HG02759 (cell line): ENCODE results near the gene ZNF630.
"Not testable (repeated sequence)": the region's sequence is repeated elsewhere in the genome, so short reads cannot be mapped to it uniquely, and the experiment has no call there.

Source experiments
- ATAC-seq: cut with Tn5 transposase; IDR thresholded peaks from one replicate; pipeline ENCODE4 v1.9.1; 2021; ENCODE audit warnings: mild to moderate bottlenecking, moderate library complexity; ENCODE audit not compliant: unreplicated experiment

The ZNF630 gene

GRCh38 chrX:48071064-48071985 lies at the start of gene ZNF630:
Gene ZNF630, minus strand, starts transcription at chrX:48071640. Its CDS starts 4,754 bp downstream, at chrX:48066886.
- ATAC-seq = peak; percentile 88

DNA sequence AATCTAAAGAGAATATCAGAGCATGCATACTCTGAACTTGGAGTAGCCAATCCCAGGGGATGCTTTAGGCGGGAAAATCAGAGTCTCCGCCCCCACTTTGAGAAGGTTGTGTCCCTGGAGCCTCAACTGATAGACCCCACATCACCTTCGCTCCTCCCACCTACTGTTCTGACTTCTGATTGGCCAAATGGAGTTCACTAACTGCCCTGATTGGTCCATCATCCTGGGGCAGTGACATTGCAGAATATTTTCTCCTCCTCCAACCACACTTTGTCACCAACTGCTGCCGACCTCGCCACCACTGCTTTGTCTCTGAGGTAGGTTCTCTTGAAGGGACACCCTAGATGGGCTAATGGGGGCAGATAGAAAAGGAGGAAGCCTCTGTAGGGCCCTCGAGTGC lies 36.3 kb upstream of the ZNF630 start:
- ATAC-seq = no peak

DNA sequence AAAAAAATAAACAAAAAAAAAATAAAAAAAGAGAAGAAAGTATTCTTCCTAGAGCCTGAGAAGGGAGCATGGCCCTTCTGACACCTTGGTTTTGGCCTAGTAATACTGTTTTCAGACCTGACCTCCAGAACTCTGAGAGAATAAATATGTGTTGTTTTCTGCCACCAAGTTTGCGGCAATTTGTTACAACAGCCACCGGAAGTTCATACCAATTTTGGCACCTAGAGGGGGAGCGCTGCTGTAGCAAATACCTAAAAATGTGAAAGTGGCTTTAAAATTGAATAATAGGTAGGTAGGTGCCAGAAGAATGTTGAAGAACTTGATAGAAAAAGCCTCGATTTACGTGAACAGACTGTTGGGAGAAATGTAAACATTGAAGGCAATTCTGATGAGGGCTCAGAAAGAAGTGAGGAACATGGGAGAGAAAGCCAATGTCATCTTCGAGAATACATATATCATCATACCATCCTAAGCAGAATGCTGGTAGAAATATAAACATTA lies 31.5 kb upstream of the ZNF630 start:
- ATAC-seq = no peak

DNA sequence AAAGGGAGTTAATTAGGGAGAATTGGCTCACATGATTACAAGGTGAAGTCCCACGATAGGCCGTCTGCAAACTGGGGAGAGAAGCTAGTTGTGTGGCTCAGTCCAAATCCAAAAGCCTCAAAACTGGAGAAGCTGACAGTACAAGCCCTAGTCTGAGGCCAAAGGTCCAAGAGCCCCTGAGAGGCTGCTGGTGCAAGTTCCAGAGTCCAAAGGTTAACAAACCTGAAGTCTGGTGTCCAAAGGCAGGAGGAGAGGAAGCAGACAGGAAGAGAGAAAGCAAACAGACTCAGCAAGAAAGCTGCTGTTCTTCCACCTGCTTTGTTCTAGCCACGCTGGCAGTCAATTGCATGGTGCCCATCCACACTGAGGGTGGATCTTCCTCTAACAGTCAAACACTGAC lies 30.0 kb upstream of the ZNF630 start:
- no peak for ATAC-seq

DNA sequence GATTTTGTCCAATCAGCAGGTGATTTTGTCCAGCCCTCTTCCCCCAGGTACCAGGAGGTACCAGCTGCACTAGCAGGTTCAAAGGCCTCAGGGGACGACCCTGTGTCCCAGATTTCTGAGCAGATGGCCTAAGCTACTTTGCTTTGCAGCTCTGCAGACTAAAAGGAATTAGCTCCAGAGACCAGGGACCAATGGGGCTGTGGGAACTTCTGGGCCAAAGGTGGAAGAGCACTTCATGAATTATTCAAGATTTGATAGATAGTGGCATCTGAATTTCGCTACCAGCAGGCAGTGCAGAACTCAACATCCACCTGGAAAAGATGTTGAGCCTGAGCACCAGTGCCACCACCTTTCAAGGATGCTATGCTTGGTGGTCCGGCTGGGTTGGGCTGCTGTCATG lies 21.1 kb upstream of the ZNF630 start:
- not testable (repeated sequence) for ATAC-seq

- no peak for ATAC-seq
Observed at GRCh38 chrX:48090123-48090522, 18.7 kb upstream of the ZNF630 start.

DNA sequence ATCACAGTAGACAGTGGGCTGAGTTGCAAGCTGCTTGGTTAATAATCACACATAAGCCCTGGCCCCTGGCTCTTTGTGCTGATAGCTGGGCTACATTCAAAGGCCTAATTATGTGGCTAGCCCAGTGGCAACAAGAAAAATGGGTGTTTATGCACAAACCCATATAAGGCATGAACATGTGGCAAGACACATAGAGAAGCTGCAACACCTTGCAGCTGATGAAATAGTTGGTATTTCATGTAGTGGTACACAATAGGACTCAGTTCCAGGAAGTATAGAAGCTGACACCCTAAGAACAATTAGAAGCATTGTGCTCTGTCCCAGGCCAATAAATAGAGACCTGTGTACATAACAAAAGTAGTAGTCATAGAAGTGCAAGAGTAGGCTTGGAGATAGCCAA lies 14.6 kb upstream of the ZNF630 start:
- no peak for ATAC-seq

GRCh38 chrX:48083706-48084105 lies 12.3 kb upstream of the ZNF630 start:
- no peak for ATAC-seq

DNA sequence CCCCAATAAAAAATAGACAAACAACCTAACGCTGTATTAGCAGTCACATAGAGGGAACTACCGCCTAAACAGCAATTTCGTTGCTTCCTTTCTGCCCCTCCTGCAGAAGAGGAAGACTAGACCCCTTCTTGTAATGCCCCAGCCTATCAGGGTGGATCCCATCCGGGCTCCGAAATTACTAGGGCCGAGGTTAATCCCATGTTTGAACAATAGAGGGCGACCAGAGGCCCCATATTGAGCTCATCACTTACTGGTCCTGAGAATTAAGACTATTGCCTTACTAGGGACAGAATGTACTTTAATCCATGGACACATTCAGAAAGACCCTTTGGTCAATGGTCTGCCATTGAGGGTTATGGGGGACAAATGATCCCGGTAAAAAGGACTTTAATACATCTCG lies 11.8 kb upstream of the ZNF630 start:
- ATAC-seq = no peak

DNA sequence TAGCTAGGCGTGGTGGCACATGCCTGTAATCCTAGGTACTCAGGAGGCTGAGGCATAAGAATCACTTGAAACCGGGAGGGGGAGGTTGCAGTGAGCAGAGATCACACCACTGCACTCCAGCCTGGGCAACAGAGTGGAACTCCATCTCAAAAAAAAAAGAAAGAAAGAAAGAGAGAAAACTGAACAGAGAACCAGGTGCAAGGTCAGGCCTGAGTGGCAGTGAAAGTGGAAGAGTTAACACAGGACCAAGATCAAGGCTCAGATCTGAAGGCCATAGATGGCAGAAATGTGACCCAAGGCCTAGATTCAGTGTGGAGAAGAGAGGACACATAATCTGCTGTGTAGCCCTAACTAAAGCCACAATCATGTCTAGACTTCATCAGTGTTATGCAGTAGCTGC lies 4.9 kb upstream of the ZNF630 start:
- ATAC-seq = no peak

GRCh38 chrX:48071986-48072605 lies 656 bp upstream of the ZNF630 start:
- ATAC-seq = no peak

GRCh38 chrX:48068096-48068887 lies 3.1 kb downstream of the ZNF630 start:
- ATAC-seq = no peak

DNA sequence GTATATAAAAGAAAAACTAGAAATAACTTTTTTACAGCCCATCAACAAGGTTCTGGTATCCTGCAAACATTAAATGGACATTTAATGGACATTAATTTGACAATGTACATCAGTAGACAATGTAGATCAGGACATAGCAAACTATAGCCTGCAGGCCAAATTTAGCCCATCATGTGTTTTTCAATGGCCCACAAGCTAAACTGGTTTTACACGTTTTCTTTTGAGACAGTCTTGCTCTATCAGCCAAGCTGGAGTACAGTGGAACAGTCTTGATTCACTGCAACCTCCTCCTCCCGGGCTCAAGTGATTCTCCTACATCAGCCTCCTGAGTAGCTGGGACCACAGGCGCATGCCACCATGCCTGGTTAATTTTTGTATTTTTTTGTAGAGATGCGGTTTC lies 7.2 kb downstream of the ZNF630 start:
- no peak for ATAC-seq

DNA sequence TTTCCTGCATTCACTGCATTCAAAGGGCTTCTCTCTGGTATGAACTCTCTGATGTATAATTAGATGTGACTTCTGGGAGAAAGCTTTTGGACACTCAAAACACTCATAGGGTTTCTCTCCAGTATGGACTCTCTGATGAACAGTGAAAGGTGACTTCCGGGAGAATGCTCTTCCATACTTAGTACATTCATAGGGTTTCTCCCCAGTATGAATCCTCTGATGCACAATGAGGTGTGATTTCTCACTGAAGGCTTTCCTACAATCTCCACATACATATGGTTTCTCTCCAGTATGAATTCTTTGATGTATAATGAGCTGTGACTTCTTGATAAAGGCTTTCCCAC lies 12.2 kb downstream of the ZNF630 start:
- ATAC-seq = no peak

DNA sequence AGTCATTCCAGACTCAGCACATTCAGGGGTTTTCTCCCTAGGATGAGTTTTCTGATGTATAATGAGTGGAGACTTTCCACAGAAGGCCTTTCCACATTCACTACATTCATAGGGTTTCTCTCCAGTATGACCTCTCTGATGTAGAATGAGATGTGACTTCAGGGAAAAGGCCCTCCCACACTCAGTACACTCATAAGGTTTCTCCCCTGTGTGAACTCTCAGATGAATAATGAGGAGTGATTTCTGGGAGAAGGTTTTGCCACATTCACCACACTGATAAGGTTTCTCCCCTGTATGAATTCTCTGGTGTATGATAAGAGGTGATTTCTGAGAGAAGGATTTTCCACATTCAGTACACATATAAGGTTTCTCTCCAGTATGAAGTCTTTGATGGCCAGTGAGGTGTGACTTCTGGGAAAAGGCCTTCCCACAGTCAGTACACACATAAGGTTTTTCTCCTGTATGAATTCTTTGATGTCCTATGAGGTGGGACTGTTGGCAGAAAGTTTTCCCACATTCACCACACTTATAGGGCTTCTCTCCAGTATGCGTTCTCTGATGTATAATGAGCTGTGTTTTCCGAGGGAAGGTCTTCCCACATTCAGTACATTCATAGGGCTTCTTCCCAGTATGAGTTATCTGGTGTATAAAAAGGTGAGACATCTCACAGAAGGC lies 12.7 kb downstream of the ZNF630 start:
- ATAC-seq = no peak

- no peak for ATAC-seq
Observed at GRCh38 chrX:48046846-48047245, 24.6 kb downstream of the ZNF630 start.

DNA sequence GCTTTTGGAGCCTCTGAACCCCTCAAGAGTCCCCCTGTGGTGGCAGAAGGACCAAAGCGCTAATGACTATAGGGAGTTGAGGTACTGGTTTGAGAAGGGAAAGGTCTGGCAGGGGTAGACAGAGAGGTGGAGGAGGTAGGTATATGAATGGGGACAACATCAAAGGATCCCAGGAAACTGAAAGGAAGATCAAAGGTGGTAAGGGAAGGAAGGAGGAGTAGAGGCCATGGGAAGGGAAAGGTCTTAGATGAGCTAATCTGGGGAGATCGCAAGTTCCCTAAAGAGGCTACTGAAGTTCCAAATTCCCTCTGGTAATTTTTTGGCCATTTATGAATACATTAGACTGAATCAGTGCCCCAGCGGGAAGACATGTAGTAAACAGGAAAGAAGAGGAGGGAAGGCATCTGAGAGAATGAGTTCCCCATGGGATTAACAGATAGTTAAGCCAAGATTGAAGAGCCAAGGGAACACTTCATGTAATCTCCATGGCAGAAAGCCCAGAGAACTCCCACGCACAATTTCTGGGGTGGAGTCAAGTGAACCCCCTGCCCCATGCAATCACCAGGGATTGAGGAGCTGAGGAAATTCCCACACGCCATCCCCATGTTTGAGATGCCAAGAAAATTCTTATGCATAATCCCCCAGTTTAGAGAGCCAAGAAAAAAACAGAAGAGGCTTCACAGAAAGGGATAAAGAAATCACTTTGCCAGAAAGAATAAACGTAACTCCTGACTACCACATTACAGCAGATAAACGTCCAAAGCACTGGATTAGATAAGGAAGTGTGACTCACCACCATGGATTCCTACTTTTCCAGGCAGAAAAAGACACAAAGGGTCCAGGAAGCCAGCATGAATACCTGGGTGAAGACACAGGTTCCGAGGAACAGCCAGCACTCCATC lies 25.8 kb downstream of the ZNF630 start:
- ATAC-seq = no peak

DNA sequence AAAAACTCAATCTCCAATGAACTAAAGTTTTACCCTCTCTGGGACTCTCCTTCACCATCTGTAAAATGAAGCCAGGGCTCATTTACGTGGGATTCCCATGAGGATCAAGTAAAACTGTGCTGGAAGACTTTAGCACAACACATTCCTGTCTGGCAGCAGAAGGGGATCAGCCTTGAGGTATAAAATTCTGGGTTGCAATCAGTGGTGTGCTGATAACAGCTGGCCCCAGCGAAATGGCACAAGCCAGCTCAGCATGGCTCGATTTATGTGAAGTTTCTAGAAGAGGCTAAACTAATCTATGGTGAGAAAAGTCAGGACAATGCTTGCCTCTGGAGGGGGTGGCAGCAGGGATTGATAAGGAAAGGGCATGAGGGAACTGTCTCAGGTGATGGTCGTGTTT lies 28.4 kb downstream of the ZNF630 start:
- ATAC-seq = no peak

DNA sequence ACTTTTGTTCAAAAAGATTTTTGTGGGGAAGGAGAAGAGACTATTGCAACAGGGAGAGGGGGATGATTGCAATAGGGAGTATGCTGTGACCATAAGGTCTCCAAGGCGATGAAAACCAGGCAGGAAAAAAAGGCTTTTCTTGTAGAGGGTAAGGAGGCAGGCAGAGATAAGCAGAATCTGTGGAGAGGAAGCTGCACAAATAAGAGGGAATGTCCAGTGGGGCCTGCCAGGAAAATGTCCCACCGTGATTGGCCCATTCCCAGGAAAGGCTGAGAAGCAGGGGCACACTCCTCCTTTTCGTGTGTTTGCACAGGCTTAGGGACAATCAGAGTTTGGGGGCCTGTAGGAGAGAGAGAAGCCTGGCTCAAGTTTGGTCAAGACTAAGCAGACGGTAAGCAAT lies 35.5 kb downstream of the ZNF630 start:
- no peak for ATAC-seq

GRCh38 chrX:48030641-48031173 lies 40.7 kb downstream of the ZNF630 start:
- not testable (repeated sequence) for ATAC-seq
